ENCODE data around the gene RGS9. TPM values are rescaled to one million over a fixed set of nuclear protein-coding genes. Genes with fewer than 3 reads are reported as not detected.
A peak's percentile ranks its signal among the peaks of the same experiment; 100 is the strongest.

Gene RGS9
- total RNA-seq, 1 donor: 3.0 TPM

DNA sequence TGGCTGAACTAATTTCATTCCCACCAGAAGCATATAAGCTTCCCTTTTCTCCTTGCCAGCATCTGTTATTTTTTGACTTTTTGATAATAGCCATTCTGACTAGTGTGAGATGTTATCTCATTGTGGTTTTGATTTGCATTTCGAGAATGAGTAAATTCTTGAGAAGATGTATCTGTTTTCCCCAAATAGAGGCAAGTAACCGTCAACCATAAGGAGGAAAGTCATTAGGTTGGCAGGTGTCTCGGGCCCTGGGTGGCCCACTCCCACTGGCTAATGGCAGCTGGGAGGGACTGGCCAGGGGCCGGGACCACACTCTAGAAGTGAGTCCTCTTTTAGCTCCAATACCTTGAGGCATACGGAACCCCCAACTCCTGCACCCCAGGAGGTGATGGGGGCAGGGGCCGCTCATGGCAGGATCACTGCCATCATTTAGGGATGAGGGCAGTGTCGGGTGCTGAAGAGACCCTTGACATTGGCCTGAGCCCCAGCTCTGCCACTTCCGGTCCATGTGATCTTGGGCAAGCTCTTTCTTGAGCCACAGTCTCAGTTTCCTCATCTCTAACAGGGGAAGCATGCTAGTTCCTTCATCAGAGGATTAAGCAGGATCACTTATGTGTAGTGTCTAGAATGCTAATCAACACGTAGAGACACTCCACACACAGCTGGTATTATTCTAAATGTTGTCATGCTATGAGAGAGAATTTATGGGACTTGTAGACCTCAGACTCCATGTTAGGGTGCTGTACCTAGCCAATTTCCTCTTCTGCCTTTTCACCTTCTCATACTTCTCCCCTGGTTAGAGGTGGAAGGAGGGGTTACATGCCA lies 44.3 kb downstream of the RGS9 start:
- no peak overlapping the region for H3K4me3 ChIP-seq (ENCODE audit: low read depth, low read length)
- TF ChIP-seq, protein P1, sequence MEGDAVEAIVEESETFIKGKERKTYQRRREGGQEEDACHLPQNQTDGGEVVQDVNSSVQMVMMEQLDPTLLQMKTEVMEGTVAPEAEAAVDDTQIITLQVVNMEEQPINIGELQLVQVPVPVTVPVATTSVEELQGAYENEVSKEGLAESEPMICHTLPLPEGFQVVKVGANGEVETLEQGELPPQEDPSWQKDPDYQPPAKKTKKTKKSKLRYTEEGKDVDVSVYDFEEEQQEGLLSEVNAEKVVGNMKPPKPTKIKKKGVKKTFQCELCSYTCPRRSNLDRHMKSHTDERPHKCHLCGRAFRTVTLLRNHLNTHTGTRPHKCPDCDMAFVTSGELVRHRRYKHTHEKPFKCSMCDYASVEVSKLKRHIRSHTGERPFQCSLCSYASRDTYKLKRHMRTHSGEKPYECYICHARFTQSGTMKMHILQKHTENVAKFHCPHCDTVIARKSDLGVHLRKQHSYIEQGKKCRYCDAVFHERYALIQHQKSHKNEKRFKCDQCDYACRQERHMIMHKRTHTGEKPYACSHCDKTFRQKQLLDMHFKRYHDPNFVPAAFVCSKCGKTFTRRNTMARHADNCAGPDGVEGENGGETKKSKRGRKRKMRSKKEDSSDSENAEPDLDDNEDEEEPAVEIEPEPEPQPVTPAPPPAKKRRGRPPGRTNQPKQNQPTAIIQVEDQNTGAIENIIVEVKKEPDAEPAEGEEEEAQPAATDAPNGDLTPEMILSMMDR (IDR thresholded peaks at IDR 0.05; ENCODE audit: insufficient read depth, low read length): no peak
- no peak for DNase-seq (ENCODE audit: low read depth)

DNA sequence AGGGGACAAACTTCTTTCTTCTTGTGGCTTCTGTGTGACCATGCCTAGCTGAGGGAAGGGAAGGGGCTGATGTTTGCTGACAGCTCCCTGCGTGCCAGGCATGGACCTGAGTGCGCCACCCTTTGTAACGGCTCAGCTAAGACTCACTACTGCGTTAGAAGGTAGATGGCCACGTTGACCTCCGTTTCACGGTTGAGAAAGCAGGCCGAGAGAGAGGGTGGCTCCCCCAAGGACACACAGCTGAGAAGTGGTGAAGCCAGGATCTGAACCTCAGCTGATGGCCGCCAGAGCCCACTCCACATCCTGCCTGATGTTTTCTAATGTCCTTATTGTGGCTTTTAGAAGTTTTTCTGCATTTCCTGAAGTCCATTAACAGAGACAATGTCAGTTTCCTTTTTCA lies 45.1 kb downstream of the RGS9 start:
- no peak overlapping the region for H3K4me3 ChIP-seq (ENCODE audit: low read depth, low read length)
- no peak for DNase-seq (ENCODE audit: low read depth)
- TF ChIP-seq, protein P1 (IDR thresholded peaks at IDR 0.05; ENCODE audit: insufficient read depth, low read length): no peak

DNA sequence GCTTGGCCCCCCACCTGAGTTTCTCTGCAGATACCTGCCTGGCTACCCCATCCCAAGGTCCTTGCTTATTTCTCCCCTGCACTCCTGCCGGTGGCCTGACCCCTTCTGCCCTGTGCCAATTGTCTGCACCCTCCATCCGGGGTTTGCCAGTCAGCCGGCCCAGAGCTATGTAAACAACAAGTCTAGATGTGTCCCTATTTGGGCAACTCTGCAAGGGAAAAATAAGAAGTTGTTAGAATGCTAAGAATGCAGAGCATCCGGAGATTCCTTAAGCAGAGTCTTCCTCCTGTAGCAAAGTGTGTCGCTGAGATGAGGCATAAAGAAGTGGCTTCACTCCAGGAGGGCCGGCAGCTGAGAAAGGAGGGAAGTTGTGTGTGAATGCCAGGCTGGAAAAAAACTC lies 46.6 kb downstream of the RGS9 start:
- TF ChIP-seq, protein P1 (IDR thresholded peaks at IDR 0.05; ENCODE audit: insufficient read depth, low read length): no peak
- H3K4me3 ChIP-seq (ENCODE audit: low read depth, low read length): no peak overlapping the region
- peak; percentile 17 for DNase-seq (ENCODE audit: low read depth)

DNA sequence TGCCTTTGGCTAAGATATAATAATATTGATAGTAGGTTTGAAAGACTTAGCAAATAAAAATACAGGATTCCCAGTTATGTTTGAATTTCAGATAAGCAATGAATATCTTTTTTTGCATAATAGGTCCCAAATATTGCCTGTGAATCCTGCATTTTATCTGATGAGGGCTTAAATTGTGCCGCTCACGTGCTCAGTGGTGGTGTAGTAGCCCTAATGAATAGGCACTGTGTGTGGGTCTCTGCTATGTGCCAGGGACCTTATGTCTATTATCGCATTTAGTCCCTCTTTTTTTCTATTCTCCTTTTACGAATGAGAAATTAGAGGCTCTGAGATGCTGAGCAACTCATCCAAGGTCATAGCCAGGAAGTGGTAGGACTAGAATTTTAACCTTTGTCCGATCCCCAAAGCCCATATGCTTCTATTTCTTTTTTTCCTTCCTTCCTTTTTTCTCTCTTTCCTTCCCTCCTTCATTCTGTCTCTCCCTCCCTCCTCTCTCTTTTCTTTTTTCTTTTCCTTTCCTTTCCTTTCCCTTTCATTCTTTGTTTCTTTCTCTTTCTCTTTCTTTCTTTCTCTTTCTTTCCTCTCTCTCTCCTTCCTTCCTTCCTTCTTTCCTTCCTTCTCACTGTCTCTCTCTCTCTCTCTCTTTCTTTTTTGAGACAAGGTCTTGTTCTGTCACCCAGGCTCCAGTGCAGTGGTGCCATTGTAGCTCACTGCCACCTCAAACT lies 47.2 kb downstream of the RGS9 start:
- H3K4me3 ChIP-seq (ENCODE audit: low read depth, low read length): no peak overlapping the region
- DNase-seq (ENCODE audit: low read depth): no peak
- TF ChIP-seq, protein P1 (IDR thresholded peaks at IDR 0.05; ENCODE audit: insufficient read depth, low read length): no peak

DNA sequence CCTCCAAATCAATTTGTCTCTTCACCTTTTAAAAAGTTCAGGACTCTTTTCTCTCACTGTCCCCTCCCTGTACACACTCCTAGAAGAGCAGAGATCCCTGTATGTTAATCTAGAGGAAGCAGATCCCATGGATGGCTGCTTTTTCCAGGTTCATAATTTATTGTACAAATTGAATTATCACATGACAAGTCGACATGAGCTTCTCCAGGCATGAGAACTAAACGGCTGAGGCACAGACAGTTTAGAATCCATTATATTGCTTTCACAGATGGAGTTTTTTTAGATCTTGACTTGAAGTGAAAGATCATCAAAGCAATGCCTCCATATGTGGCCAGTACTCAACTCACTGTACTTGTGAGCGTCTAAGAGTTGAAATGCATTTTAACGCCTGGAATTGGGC lies 47.9 kb downstream of the RGS9 start:
- DNase-seq (ENCODE audit: low read depth): no peak
- no peak overlapping the region for H3K4me3 ChIP-seq (ENCODE audit: low read depth, low read length)
- TF ChIP-seq, protein P1 (IDR thresholded peaks at IDR 0.05; ENCODE audit: insufficient read depth, low read length): no peak

DNA sequence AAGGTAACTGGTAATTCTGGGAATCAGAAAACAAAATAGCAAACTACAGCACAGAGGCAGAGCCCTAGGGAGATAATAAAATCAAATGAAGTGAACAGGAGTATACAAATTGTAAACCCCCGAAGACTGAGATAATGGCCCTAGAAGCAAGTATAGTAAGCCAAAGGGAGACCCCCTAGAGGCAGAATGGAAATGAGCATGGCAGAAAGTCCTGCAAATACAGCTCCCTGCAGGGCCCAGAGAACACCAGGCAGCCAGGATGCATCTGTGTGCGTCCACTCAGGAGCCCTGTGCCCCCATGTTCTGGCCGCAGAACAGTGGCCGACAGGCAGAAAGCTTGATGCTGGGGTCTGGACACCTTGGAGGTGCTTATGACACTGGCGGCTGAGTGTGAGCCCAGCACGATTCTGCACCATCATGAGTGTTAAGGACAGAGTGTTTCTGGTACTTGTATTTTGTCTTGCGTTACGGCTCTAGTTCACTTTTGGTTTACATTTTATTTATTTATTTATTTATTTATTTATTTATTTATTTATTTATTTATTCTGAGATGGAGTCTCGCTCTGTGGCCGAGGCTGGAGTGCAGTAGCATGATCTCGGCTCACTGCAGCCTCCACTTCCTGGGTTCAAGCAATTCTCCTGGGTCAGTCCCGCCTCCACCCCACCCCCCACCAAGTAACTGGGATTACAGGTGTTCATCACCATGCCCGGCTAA lies 48.7 kb downstream of the RGS9 start:
- H3K4me3 ChIP-seq (ENCODE audit: low read depth, low read length): no peak overlapping the region
- DNase-seq (ENCODE audit: low read depth): no peak
- TF ChIP-seq, protein P1 (IDR thresholded peaks at IDR 0.05; ENCODE audit: insufficient read depth, low read length): no peak

All from fibroblast of the aortic adventitia (primary cell).